AG08396 (cell line): Measurements from ENCODE around the gene TMEM204.
"Not testable (repeated sequence)": the region's sequence is repeated elsewhere in the genome, so short reads cannot be mapped to it uniquely, and the experiment has no call there.

Experiments used
- DNase-seq: peaks from one replicate; pipeline ENCODE4 v3.0.0; 2012; ENCODE audit warnings: low spot score, mixed read lengths

The TMEM204 gene

GRCh38 chr16:1595511-1595910, 62.0 kb downstream of the TMEM204 start:
- not testable (repeated sequence) for DNase-seq

DNA sequence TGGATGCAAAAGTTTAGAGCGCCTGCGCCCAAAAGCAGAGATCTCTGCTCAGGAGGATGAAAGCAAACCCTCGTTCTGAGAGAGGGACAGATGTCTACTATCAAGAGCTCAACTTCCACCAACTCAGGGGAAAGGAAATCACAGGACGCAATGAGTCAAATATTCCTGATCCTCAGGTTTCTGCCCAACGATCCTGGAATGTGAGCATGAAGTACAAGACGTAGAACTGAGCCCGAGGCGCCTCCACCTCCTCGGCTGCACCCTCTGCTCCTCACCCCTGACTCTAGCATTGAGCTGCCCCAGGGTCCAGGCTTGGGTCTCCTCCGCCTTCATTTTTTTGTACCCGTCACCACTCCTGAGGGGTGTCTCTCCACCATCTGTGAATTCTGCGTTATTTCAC, 63.0 kb downstream of the TMEM204 start:
- DNase-seq, result no peak

- DNase-seq, result no peak
Measured at GRCh38 chr16:1597154-1597553, 63.7 kb downstream of the TMEM204 start.

GRCh38 chr16:1601031-1601430, 67.6 kb downstream of the TMEM204 start:
- no peak for DNase-seq

DNA sequence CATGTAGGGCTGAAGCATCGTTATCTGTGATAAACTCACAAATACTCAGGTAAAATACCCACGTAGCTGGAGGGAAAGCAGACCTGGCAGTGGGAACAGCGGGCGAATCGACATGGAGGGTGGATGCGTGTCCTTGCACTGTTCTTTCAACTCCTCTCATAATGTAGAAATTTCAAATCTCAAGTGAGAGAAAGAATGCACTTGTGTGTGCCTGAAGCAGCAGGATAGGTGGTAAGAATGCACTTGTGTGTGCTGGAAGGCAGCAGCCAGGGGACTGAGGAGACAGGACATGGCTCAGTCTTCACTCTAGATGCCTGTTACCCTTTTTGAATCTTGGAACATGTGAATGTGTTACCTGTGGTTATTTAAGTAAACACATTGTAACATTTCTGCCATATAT, 68.0 kb downstream of the TMEM204 start:
- no peak for DNase-seq

DNA sequence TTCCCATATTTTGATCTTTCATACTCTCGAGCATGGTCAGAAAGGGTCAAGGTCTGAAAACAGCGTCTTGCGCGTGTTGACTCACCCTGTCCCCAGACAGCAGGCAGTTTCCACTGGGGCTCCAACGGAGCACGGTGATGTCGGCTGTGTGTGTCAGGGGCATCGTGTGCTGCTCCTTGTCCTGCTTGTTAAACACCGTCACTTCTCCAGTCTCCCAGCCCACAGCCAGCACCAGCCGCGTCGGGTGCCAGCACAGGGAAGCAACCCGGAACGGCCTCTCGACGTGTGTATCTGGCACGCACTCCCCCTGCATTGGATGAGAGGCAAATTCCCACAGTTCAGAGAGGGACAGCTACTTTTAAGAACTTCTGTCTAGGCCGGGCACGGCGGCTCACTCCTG, 68.8 kb downstream of the TMEM204 start:
- no peak for DNase-seq
